Measurements from ENCODE around the gene LDB3. TPM values are rescaled to one million over a fixed set of nuclear protein-coding genes. Genes with fewer than 3 reads are reported as not detected.

The LDB3 gene
- total RNA-seq, 1 donor from 2014 or later, result 92.0 TPM

DNA sequence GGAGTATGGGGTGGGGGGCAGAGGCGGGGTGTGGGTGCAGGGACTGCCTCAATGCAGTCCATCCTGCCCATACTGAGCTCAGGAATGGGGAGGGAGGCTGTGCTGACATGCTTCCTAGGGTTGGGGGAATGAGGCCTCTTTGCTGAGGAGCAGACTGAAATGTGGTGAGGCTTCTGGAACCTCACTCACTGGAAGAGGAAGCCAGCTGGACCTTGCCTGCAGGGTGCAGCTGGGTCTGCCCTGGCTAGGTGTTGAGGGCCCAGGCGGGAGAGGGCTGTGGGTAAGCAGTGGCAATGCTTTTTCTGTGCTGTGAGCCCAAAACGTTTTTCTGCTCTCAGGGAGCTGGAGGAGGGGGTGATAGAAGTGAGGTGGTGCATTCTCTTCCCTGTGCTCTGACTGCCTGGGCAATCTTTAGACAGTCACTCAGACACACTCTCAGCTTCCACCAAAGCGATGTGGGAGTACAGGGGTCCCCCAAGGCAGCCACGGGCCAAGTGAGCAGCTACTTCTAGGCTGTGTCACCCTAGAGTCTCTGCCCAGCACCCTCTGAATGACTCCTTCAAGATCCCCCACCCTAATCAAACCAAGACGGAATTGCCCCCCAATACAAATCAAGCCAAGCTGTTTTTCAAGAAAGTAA, 47.0 kb downstream of the LDB3 start:
- Mint-ChIP-seq H3K27ac (ENCODE audit: unreplicated experiment) (no peak overlapping the region), H3K4me1 (ENCODE audit: low read depth, unreplicated experiment) (no peaks in the 10 kb centered on the region), H3K9me3 (ENCODE audit: unreplicated experiment) (peaks cover 7% of the 10 kb centered on the region), H3K36me3 (ENCODE audit: unreplicated experiment) (no peaks in the 10 kb centered on the region), H3K4me3 (ENCODE audit: unreplicated experiment) (no peak overlapping the region), H3K27me3 (ENCODE audit: unreplicated experiment) (peaks cover 4% of the 10 kb centered on the region)
- no peak for DNase-seq
- TF ChIP-seq, protein P1, sequence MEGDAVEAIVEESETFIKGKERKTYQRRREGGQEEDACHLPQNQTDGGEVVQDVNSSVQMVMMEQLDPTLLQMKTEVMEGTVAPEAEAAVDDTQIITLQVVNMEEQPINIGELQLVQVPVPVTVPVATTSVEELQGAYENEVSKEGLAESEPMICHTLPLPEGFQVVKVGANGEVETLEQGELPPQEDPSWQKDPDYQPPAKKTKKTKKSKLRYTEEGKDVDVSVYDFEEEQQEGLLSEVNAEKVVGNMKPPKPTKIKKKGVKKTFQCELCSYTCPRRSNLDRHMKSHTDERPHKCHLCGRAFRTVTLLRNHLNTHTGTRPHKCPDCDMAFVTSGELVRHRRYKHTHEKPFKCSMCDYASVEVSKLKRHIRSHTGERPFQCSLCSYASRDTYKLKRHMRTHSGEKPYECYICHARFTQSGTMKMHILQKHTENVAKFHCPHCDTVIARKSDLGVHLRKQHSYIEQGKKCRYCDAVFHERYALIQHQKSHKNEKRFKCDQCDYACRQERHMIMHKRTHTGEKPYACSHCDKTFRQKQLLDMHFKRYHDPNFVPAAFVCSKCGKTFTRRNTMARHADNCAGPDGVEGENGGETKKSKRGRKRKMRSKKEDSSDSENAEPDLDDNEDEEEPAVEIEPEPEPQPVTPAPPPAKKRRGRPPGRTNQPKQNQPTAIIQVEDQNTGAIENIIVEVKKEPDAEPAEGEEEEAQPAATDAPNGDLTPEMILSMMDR (IDR thresholded peaks at IDR 0.05; ENCODE audit: partially characterized antibody, unreplicated experiment), result no peak

- Mint-ChIP-seq H3K27me3 (ENCODE audit: unreplicated experiment) (peaks cover 2% of the 10 kb centered on the region), H3K4me3 (ENCODE audit: unreplicated experiment) (no peak overlapping the region), H3K27ac (ENCODE audit: unreplicated experiment) (no peak overlapping the region), H3K36me3 (ENCODE audit: unreplicated experiment) (no peaks in the 10 kb centered on the region), H3K4me1 (ENCODE audit: low read depth, unreplicated experiment) (no peaks in the 10 kb centered on the region), H3K9me3 (ENCODE audit: unreplicated experiment) (peaks cover 3% of the 10 kb centered on the region)
- TF ChIP-seq, protein P1 (IDR thresholded peaks at IDR 0.05; ENCODE audit: partially characterized antibody, unreplicated experiment), result no peak
- no peak for DNase-seq
These were observed 47.5 kb downstream of the LDB3 start for GRCh38 chr10:86715836-86716235.

GRCh38 chr10:86716466-86716865, 48.2 kb downstream of the LDB3 start:
- Mint-ChIP-seq H3K27ac (ENCODE audit: unreplicated experiment) (no peak overlapping the region), H3K4me3 (ENCODE audit: unreplicated experiment) (no peak overlapping the region), H3K9me3 (ENCODE audit: unreplicated experiment) (peaks cover 2% of the 10 kb centered on the region), H3K36me3 (ENCODE audit: unreplicated experiment) (no peaks in the 10 kb centered on the region), H3K27me3 (ENCODE audit: unreplicated experiment) (peaks cover 2% of the 10 kb centered on the region), H3K4me1 (ENCODE audit: low read depth, unreplicated experiment) (no peaks in the 10 kb centered on the region)
- no peak for DNase-seq
- TF ChIP-seq, protein P1 (IDR thresholded peaks at IDR 0.05; ENCODE audit: partially characterized antibody, unreplicated experiment), result no peak

DNA sequence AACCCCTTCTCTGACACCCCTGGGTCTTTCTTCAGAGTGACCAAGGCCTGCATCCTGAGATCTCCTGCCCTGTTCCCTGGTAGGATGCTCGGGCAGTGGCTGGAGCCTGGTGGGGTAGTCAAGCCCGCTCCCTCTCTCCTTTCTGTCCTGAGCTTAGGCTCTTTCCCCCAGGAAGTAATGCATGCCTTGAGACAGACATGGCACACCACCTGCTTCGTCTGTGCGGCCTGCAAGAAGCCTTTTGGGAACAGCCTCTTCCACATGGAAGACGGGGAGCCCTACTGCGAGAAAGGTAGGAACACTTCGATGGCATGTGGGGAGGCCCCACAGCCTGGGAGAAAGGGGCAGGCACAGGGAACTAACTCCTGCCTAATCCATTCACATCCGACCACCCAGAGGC, 50.2 kb downstream of the LDB3 start:
- H3K36me3 Mint-ChIP-seq (ENCODE audit: unreplicated experiment), result no peaks in the 10 kb centered on the region
- peaks cover 3% of the 10 kb centered on the region for H3K9me3 Mint-ChIP-seq (ENCODE audit: unreplicated experiment)
- DNase-seq, result no peak
- H3K27ac Mint-ChIP-seq (ENCODE audit: unreplicated experiment), result no peak overlapping the region
- TF ChIP-seq, protein P1 (IDR thresholded peaks at IDR 0.05; ENCODE audit: partially characterized antibody, unreplicated experiment), result no peak
- no peaks in the 10 kb centered on the region for H3K27me3 Mint-ChIP-seq (ENCODE audit: unreplicated experiment)
- H3K4me3 Mint-ChIP-seq (ENCODE audit: unreplicated experiment), result no peak overlapping the region
- no peaks in the 10 kb centered on the region for H3K4me1 Mint-ChIP-seq (ENCODE audit: low read depth, unreplicated experiment)

- H3K9me3 Mint-ChIP-seq (ENCODE audit: unreplicated experiment), result peaks cover 3% of the 10 kb centered on the region
- no peak for DNase-seq
- H3K27me3 Mint-ChIP-seq (ENCODE audit: unreplicated experiment), result no peaks in the 10 kb centered on the region
- no peaks in the 10 kb centered on the region for H3K4me1 Mint-ChIP-seq (ENCODE audit: low read depth, unreplicated experiment)
- no peak overlapping the region for H3K4me3 Mint-ChIP-seq (ENCODE audit: unreplicated experiment)
- no peak overlapping the region for H3K27ac Mint-ChIP-seq (ENCODE audit: unreplicated experiment)
- TF ChIP-seq, protein P1 (IDR thresholded peaks at IDR 0.05; ENCODE audit: partially characterized antibody, unreplicated experiment), result no peak
- no peaks in the 10 kb centered on the region for H3K36me3 Mint-ChIP-seq (ENCODE audit: unreplicated experiment)
These were observed 52.9 kb downstream of the LDB3 start for GRCh38 chr10:86721232-86721631.

All from glutamatergic neuron (in vitro differentiated cells).